ENCODE data around the gene CARHSP1.

CARHSP1 gene

DNA sequence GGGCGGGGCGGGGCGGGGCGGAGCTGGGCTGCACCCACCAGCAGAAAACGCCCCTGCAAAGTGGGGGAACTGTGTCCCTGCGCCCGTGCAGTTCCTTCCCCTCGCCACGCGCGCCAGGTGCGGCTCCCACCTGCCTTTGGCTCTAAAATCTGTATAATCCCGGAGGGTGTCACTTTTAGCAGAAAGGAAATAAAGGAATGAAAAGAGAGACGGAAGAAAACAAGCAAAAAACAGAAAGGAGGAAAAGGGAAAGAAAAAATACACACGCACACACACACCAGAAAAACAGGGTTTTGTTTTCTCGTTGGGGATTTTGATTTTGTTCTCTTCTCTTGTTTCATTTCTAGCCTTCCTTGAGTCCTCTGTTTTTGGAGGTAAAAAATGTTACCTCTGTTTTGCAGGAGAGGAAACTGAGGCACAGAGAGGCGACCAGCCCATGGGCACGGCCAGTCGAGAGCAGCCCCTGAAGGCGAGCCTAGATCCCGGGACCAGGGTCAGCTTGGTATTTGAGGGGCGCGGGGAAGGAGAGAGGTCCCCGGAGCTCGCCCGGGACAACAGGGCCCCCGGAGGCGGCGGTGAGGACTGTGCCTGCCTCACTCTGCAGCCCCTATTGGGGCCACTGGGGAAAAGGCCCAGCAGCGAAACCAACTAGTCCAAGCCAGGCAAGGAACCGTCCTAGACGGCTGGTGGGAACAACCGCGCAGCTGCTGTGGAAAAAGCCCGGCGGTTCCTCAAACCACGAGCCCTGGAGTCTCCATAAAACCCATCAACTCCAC lies 594 bp upstream of the CARHSP1 start:
- no peak for DNase-seq

DNA sequence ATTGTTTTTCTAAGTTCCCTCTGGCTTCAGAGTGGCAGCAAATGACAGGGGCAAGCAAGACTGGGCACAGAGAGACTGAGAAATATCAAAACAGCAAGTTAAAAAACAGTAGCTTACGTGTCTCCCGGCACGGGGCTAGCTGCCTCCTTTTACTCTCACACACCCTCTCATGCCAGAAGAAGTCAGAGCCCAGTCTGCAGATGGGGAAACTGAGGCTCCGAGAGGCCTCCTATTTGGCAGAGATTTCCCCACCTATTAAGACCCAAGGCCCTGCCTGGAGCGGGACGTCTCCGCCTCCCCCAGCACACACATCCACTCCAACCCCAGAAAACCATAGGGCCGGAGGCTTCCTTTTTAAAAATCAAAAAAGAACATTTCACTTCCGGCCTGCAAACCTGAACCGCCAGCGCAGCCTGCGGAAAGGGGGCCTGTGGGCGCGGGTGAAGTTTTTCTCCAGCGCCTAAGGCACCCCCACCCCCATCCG lies 832 bp downstream of the CARHSP1 start:
- DNase-seq: peak; percentile 31

DNA sequence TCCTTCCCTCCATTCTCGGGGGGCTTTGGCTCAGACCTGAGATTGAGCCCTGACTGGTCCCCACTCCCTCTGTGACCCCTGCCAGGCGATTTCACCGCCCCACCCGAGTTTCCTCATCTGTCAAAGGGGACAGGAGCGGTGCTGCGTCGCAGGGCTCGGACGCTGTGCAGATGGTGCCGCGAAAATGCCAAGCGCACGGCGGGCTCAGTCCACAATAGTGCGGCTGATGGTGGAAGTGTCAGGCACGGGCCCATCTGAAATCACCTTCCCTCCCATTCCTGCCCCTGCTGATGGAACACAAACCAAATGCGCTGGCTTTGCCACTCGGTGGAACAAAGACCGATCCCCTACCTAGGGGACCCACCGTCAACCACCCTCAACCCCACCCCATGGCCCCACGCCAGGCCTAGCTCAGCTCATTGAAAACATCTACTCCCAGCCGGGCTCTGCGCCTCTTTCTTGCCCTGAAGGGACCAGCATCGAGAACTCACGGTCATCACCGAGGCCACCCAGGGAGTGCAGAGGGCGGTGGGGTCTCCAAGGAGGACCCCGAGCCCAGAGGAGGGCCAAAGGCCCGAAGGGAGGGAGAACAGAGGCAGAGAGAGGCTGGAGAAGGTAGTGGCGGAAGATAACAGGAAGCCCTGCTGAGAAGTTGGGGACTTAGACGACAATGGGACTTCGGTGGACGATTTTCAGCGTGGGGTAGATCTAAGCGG lies 1.4 kb downstream of the CARHSP1 start:
- DNase-seq: no peak

DNA sequence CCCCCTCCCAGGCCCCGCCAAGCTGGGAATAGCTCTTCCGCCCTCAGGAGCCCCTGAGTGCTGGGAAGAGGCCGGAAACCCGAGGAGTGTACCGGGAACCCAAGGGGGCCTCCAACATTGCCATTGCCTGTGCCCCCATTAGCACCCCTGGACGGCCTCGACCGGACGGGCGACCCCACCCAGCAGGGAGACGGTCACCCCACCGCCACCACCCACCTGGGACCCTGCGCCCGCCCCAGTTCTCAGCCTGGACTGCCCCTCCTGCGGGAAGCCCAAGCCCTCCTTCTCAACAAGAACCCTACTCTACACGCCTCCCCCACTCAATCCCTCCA lies 2.0 kb downstream of the CARHSP1 start:
- no peak for DNase-seq

DNA sequence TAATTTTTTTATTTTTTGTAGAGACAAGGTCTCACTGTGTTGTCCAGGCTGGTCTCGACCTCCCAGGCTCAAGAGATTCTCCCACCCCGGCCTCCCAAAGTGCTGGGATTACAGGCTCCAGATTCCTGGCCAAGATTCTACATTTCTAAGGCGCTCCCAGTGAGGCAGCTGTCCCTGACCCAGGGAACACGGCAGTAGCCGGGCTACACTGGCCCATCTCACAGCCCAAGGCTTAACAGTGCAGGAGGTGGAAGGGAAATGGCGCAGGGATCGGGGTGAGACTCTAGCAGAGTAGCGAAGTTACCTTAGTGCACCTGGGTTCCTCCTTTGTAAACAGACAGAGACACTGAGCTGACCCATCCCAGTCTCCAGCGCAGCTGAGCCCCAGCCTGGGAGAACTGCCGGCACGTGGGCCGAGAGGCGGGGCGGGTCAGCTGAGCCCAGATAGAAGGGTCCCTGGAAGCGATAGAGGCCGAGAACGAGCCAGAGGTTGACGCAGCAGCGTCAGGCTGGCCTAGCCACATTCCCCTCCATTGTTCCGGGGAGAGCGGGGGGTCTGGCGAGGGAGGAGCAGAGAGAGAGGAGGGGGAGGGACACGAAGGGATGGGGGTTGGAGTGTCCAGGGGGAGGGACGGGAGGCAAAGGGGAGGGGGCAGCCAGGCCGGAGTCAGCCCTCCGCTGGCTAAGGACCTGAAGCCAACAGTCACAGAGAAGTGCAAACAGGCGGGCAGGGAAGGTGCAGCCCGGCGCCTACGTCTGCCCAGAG lies 2.5 kb downstream of the CARHSP1 start:
- DNase-seq: no peak

DNA sequence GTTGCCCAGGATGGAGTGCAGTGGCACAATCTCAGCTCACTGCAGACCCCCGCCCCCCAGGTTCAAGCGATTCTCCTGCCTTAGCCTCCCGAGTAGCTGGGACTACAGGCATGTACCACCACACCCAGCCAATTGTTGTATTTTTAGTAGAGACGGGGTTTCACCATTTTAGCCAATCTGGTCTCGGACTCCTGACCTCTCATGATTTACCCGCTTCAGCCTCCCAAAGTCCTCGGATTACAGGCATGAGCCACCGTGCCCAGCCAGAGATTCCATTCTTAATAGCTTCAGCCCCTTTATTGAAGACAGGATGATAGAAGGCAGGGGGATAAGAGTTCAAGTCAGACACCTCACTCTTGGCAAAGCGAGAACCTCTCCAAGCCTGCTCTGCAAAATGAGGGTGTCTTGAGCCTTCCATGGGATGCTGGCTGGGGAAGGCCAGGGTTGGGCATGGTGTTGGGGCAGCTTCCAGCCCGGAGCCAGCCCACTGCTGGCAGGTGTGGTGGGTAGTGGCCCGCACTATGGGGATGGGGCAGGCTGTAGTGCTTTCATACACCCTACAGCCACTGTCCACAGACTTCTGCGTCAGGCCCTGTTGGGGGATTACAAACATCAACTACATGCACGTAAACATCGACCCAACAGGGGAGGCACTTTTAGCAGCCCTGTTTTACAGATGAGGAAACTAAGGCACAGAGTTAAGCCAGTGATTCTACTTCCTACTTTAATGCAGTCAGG lies 3.5 kb downstream of the CARHSP1 start:
- DNase-seq: no peak

DNA sequence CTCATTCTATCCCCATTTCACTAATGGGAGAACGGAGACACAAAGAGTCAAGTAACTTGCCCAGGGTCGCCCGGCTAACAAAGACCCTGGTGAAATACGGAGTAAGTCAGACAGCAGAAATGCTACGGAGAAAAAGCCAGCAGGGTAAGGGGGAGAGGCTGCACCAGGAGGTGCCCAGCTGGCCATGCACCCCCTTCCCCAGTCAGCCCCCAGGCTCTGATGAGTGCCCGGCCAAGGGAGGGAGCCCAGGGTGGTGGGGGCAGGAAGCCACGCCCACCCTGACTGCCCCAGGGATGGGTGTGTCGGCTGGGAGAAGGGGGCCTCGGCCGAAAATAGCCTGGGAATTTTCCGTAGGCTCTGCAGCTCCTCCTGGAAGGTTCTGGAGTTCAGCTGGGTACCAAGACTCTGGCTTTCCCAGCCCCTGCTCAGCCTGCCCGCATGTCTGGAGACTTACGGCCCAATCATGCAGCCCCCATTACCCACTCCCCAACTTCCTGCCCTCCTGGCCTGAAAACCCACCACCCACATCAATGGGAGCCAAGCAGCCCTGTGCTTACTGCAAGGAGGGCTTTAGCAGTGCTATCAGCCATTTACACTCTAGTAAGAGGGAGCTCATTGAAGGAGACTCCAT lies 4.2 kb downstream of the CARHSP1 start:
- DNase-seq: no peak

DNA sequence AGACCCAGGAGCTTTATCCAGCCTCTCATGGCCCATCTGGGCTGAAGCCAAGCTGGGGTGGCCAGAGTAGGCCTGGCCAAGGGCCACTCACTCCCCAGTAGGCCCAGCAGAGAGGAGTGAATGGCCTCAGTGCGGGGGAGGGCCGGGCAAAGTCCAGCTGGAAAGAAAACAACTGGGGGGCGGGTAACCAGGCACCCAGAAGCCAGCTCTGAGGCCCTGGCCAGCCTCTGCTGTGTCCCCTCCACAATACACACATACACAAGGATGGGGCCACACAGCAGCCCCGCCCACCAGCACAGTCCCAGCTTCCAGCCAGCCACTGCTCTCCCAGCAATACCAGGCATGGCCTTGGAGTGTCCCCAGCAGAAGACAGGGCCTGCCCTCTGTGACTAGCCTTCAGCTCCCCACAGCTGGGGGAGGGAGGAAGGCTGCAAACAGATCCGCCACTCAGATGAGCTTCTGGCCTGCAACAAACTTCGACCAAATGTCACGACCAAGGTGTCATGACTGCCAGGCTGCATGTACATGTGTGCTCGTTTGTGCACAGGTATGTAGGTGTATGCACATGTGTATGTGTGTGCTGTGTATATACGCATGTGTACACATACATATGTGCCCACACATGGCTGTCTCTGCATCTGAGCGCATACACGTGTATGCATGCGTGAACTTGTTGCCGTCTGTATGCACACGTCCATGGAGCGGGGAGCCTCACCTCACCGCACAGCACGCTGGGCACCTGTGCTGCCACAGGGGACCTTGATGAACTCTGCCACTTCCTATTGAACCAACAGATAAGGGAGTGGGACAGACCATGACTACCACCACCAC lies 5.0 kb downstream of the CARHSP1 start:
- DNase-seq: no peak

DNA sequence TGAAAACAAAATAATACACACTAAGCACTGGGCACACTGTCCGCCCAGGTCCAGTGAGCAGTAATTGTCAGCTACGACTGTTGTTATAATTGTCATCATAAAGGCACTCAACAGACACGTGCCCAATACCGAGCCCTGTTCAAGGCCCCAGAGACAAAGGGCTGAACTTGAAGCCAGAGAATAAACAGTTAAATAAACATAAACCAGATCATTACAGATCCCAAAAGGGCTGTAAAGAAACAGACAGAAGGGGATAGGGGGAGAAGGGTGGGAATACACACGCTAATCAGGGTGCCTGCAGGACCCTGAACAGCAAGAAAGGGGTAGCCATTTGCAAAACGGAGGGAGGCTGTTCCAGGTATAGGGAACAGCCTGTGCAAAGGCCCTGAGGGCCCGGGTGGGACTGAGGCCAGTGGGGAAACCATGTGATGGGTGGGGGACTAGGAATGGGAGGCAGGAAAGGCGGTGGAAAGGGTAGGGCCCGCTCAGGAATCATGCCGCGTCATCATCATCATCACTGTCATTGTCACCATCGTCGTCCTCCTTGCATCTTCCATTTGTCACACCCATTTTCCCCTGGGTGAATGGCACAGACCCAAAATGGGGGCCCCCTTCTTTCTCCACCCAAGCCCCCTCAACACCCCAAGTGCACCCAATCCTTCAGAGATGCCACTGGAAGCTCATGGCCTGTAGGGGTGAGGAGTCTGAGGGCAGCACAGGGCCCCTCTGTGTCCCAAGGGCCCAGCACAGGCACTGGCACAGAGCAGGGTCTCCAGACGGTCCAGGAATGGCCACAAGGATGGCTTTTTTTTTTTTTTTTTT lies 6.3 kb downstream of the CARHSP1 start:
- no peak for DNase-seq

DNA sequence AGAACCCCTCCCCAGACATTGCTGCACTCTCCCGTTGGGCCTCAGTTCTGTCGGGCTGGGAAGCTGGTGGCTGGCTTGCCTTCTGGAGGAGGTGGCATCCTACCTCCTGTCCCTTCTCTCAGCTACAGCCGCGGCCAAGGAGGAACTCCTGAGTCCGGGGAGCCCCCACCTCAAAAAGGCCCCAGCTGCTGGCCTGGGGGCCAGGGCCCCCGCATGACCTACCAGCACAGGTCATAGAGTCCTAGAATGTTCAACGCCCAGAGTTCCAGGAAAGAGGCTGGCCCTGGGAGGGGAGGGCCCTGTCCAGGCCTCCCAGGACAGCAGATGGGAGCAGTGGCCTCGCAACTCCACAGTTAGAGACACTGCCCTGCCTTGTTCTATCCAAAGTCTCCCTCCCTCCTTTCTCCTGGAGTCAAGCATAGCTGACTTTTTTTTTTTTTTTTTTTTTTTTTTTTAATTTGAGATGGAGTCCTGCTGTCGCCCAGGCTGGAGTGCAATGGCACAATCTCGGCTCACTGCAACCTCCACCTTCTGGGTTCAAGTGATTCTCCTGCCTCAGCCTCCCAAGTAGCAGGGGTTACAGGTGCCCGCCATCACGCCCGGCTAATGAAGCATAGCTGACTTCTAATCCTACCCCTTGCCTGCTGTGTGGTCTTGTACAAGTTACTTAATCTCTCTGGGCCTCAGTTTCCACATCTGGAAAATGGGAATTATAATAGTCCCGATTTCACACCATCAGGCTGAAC lies 7.1 kb downstream of the CARHSP1 start:
- DNase-seq: no peak

DNA sequence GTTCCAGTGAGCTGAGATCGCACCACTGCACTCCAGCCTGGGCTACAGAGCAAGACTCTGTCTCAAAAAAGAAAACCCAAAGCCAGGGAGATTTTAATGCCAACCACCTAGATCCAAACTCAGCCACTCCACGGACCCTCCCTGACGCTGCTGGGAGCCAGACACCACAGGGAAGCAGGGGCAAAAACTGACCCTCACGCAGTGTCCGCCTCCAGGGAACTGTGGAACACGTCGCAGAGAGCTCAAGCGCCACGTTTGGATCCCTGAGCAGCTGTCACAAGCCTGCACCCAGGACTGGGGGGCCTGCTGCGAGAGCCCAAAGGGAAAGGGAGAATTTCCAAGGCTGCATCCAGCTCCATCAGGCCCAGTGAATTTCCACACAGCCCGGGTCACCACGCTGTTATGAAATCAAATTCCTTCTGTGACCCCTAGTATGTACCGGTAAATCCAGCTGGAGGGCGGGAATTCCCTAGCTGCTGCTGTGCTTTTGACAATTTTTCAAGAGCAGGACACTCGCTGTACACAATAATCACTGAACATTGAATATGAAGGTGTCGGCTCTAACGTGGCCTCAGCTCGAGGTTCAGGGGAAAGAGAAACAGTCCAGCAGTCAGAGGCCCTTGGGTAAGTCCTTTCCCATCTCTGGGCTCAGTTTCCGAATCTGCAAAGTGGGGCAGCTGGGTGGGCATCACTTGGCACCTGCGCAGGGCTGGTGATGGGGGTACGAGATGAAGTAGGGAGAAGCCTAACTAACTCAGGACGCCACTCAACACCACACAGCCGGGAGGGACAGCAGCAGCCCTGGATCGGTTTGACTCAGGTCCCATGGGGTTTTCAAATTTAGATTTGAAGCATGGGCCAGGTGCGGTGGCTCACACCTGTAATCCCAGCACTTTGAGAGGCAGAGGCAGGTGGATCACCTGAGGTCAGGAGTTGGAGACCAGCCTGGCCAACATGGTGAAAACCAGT lies 8.6 kb downstream of the CARHSP1 start:
- no peak for DNase-seq

DNA sequence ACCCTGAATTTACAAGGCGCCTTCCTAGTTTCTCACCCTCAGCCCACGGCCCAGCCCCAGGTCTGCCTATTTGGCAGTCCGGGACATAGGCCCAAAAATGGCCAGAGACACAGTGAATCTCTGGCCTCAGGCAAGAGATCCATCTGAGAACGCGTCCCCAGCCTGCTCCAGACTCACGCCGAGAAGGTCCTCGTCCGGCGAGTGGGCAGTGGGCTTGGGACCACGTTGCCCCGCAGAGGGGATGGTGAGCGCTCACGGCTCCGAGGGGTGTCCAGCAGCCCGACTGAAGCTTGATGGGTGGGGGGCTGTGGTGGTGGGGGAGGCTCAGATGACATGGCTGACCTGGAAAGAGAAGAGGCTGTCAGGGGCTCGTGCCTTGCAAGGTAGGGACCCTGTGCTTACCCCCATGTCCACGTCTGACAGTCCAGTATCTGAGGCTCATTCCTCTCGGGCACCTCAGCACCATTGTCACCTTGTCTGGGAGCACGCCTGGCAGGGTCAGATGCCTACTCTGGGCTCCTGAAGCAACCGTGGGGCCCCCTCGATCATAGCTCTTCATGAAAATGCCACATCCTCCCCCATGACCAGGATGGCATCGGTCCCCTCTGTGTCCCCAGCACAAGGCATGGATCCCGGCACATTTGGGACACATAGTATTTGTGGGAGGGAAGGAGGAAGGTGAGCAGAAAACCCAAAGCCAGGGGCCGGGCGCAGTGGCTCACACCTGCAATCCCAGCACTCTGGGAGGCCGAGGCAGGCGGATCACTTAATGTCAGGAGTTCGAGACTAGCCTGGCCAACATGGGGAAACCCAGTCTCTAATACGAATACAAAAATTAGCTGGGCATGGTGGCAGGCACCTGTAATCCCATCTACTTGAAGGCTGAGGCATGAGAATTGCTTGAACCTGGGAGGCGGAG lies 9.6 kb downstream of the CARHSP1 start:
- DNase-seq: no peak

DNA sequence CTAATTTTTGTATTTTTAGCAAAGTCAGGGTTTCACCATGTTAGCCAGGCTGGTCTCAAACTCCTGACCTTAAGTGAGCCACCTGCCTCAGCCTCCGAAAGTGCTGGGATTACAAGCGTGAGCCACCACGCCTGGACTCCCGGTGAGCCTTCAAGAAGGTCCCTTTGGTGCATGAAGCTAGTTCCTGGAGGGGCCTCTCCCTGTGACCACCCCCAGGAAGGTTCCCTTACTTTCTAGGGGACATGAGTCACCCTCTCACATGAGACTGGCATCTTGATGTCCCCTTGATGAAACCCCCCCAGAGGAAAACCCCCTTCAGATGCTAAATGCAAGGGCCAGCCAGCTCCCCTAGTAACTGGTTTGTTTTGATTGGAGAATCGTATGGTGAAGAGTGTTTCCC lies 12.8 kb downstream of the CARHSP1 start:
- DNase-seq: no peak

DNA sequence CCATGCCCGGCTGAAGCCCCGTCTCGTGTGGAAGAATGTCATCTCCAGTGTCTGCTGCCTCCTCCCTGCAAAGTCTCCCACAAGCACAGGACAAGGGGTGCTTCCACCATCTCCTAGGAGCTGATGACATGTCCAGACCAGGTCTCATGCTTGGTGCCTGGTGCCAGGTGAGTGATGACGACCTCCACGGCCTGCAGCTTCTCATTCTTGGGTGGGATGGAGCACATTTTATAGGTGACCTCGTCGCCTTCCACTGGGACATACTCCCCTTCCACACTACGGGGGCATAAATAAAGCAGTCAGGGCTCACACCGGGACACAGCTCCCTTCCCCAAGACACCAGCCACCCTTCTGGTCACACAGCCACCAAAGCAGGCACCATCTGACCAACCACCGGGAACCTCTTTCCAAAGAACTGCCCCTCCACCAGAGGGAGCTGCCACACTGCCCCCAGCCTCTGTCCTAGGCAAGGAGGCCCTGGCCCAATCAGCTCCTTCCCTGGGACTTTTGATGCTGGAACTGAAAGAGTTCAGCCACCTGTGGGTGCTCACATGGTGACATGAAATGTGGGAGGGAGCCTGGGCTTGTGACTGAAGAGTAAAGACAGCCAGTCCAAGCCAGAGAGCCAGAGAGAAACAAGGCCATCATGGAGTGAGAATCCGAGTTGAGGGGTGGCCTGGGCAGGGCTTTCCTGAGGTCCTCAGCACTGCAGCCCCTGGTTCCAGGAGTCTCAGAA lies 13.6 kb downstream of the CARHSP1 start:
- DNase-seq: no peak

DNA sequence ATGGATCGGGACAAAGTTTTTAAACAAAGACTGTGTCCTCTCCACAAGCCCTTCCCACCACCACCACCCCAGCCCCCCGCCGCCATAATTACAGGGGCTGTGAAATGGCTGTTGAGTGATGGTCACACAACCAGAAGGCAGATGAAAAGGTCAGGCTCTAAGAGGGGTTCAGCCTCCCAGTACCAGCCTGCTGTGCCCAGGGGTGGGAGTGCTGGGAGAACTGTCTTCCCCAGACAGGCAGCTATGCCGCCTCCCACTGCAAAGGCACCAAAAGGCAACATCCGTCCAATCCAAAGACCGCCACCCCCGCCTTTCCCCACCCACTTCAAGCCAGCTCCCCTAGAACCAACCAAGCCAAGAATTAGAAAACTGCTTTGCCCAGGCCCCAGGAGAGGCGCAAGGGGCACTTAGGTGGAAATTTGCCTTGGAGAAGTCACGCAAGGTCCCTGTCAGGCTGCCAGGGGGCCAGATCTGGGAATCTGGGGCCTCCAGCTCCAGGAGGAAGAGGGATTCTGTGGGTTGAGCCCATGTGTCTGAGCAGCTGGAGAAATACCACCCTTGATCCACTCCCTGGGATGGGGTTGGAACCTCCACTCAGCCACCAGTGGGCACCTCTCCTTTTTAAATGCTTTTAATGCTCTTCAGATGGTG lies 14.4 kb downstream of the CARHSP1 start:
- no peak for DNase-seq

DNA sequence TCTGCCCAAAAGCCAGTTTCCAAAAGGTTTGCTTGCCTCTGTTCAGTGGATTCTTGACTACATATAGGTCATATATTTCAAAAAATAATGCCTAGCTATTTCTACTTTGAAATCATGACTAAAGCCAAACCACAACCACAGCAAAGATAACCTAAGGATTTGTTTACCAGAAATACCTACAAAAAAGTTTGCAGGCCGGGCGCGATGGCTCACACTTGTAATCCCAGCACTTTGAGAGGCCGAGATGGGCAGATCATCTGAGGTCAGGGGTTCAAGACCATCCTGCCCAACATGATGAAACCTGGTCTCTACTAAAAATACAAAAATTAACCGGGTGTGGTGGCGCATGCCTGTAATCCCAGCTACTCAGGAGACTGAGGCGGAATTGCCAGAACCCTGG lies 15.2 kb downstream of the CARHSP1 start:
- no peak for DNase-seq
